Activated T-cell treated with anti-CD3 and anti-CD28 coated beads for 48 hours (primary cell): ENCODE data around the gene KRTAP4-1.
"Not testable (repeated sequence)": the region's sequence is repeated elsewhere in the genome, so short reads cannot be mapped to it uniquely, and the experiment has no call there.

Source experiments
- DNase-seq: peaks from one replicate; pipeline ENCODE4 v3.0.0-alpha.2; 2020; ENCODE audit warnings: low read depth

The KRTAP4-1 gene

DNA sequence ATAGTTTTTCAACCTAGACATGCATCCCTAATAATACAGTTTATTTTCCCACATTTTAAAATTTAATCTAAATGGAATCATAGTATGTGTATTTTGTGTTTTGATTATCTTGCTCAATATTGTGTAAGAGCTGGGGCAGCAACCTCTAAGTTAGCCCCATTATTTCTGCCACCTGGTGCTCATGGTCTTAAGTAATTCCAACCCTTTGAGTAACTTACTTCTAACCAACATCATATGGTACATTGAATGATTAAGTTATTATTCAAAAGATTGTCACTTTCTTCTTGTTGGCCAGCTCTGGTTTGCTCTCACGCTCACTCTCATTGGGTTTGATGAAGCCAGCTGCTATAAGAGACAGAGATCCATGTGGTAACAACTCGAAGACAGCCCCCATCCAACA is 12.8 kb downstream of the KRTAP4-1 start:
- DNase-seq = no peak

DNA sequence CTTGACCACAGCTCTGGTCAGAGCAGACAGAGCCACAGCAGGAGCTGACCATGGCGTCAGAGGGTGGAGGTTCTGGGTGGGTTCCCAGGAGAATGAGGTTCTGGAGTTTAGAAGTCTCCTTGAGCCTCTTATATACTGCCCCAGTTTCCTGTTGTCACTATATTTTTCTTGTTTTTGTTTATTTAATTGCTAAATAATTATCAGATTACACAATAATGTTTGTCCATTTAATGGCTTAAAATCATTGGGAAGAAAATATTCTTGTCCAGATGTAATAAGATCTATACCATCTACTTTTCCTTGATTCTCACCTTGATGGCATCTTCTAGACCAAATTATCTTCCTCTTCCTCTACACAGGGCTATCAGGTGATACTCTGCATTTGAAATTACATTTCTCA is 16.6 kb downstream of the KRTAP4-1 start, which contains the start of gene KRTAP4-3:
TSS of gene KRTAP4-3 (minus strand) at position 101 of the 400 bp plus-strand sequence. CDS start at position 52, 49 bp downstream.
- no peak for DNase-seq

- DNase-seq = no peak
Observed at GRCh38 chr17:41167561-41167960, 17.1 kb downstream of the KRTAP4-1 start.

DNA sequence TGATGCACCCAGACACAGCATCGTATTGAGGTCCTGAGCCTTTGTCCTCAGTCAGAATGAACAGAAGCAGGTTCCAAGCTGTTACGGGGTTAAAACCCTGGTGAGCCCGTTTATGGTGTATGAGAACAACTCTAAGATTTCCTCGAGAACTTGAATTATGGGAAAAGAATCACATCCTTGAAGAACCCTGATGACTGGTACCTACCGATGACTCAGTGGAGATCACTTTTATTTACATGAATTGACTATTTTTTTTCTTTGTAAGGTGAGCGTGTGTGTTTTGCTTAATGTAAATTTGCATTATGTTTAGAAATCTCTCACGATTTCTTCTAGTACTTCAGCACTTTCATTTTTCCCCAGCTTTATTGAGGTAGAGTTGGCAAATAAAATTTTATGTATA is 20.9 kb downstream of the KRTAP4-1 start:
- no peak for DNase-seq

DNA sequence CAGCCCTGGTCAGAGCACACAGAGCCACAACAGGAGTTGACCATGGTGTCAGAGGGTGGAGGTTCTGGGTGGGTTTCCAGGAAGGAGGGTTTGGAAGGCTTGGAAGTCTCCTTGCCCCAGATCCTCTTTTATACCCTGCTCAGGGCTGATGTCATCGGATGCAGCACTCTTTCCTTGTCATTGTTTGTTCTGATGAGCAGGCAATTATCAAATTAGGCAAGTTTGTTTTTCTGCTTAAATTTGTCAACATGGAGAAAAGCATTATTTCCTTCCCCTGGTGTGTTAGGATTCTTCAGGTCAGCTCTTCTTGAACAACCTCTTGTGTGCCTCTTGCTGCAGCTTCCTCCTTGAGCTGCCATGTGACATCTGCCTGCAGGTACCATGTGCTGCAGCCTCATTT is 24.1 kb downstream of the KRTAP4-1 start, which contains the start of gene KRTAP4-4:
TSS of gene KRTAP4-4 (minus strand) at position 101 of the 400 bp plus-strand sequence. CDS start at position 44, 57 bp downstream.
- DNase-seq = no peak

GRCh38 chr17:41160190-41160589 is 24.5 kb downstream of the KRTAP4-1 start:
- not testable (repeated sequence) for DNase-seq

DNA sequence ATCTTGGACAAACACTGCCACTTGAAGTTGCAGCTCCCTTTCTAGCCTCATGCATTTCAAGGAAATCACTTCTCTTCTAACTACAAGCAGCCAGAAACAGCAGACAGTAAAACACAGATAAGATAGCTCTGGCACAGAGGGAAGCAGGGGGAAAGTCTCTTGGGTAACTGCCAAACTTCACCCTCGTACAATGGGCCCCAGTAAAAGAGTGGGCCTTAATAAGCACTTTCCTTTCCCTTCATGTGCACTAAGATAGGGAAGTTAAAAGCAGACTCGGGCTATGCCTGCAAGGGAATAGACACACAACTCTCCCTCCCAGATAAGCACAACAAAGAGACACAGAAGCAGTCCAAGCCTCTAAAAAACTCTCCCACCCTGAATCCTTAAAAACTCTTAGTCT is 30.9 kb downstream of the KRTAP4-1 start:
- DNase-seq = no peak

DNA sequence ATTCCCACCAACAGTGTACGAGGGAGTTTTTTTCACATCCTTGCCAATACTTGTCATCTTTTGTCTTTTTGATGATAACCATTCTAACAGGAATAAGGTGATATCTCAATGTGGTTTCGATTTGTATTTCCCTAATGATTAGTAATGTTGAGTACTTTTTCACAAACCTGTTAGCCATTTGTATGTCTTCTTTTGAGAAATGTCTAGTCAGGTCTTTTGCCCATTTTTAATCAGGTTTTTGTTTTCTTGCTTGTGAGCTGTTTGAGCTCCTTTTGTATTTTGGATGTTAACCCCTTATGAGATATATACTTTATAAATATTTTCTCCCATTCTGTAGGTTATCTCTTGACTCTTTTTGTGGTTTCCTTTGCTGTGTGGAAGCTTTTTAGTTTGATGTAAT is 33.2 kb downstream of the KRTAP4-1 start:
- no peak for DNase-seq

DNA sequence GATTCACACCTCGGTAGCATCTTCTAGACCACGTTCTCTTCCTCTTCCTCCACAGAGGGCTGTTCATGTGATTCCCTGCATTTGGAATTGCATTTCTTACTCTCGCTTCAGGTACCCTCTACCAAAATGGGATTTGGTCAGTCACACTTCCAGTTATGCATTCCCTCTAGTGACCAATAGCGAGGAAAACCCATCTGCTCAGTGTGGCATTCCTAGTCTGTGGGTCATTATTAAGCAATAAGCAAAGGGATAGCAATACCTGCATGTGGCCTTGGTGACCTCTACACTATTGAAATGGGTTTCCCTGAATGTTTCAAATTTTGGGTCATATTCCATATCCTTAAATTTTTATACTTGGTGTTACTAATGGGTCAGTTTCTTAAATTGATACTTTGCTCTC is 34.7 kb downstream of the KRTAP4-1 start:
- DNase-seq = no peak

DNA sequence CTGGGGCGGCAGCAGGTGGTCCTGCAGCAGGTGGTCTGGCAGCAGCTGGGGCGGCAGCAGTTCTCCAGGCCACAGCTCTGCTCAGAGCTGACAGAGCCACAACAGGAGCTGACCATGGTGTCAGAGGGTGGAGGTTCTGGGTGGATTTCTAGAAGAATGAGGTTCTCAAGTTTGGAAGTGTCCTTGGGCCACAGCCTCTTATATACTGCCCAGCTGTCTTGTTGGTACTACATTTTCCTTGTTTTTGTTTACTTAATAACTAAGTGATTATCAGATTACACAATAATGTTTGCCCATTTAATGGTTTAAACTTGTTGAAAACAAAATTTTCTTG is 35.1 kb downstream of the KRTAP4-1 start, which contains the start of gene KRTAP4-5:
TSS of gene KRTAP4-5 (minus strand) at position 174 of the 334 bp plus-strand sequence. CDS start at position 116, 58 bp downstream.
- DNase-seq = no peak

- DNase-seq = not testable (repeated sequence)
Observed at GRCh38 chr17:41148971-41149651, 35.6 kb downstream of the KRTAP4-1 start.

DNA sequence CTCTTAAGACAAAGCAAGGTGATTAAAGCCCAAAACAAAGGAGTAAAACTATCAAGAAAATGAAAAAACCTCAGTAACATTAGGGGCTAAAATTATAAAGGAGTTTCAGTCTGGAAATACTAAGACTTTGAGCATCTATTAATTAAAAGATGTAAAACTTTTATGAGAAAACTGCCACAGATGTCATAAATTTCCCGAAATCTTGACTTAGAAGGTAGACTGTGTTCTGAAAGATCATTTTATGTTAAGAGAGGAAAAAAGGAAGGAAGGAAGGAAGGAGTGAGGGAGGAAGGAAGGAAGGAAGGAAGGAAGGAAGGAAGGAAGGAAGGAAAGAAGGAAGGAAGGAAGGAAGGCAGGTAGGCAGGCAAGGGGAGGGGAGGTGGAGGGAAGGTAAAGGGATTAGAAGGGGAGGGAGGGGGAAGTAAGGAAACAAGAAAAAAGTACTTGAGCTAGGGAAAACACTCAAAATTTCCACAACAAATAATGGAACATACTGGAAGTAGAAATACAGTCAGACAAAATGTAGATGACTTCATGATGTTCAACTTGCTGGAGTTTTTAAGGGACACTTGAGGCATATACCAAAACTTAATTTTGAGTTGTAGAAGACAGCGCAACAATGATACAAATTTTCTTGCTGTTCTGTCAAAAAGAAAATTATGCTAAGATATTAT is 37.0 kb downstream of the KRTAP4-1 start:
- DNase-seq = no peak

GRCh38 chr17:41145261-41145660 is 39.5 kb downstream of the KRTAP4-1 start:
- DNase-seq = no peak

GRCh38 chr17:41144846-41145245 is 39.9 kb downstream of the KRTAP4-1 start:
- no peak for DNase-seq

DNA sequence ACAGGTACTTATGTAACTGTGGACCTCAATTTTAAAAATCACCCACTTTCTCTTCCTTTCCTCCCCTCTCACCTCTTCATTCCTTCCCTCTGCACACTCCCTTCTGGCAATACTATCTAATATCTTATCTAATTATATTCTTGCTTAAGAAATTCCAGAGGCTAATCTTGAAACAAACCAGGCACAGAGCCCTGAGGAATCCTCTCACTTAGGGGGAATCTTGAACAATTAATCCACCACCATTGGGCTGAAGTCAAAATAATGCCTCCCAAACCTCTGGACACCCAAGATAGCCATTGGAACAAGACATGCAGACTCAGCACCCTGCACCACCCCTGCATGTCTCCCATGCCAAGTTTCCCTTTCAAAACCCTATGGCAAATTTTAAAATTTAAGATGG is 43.4 kb downstream of the KRTAP4-1 start:
- DNase-seq = no peak

DNA sequence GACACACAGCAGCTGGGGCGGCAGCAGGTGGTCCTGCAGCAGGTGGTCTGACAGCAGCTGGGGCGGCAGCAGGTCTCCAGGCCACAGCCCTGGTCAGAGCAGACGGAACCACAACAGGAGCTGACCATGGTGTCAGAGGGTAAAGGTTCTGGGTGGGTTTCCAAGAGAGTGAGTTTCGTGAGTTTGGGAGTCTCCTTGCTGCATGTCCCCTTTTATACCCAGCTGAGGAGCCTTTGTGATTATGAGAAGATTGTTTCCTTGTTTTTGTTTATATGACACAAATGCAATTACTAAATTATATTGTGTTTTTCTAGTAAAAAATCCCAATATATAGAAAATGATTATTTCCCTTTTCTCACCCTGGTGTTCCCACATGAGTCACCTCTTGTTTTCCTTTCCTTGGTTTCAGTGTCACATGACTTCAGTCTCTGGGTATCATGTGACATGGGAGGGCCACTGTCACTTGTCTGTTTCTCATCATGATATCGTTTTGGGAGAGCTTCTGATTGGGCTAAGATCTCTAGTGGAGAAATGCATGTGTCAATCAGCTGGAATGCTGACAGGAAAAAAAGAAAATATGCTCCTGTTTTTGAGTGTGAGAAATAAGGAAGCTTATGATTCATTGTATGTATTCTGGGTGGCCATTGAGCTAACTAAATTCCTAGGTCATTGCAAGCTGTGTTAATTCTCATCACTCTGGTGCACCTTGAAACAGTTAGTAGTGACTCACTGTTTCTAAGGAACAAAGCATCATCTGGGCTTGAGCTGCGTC is 44.2 kb downstream of the KRTAP4-1 start, which contains the start of gene KRTAP4-6:
TSS of gene KRTAP4-6 (minus strand) at position 185 of the 772 bp plus-strand sequence. CDS start at position 128, 57 bp downstream.
- DNase-seq = no peak

DNA sequence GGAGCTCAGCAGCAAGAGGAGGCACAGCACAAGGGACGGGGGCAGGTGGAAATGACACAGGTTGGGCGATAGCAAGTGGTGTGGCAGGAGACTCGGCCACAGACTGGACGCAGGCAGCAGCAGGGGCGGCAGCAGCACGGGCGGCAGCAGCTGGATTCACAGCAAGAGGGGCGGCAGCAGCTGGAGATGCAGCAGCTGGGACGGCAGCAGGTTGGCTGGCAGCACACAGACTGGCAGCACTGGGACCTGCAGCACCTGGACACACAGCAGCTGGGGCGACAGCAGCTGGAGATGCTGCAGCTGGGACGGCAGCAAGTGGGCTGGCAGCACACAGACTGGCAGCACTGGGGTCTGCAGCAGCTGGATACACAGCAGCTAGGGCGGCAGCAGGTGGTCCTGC is 44.8 kb downstream of the KRTAP4-1 start:
- DNase-seq = not testable (repeated sequence)
